ENCODE results near the gene UGT1A10. TPM values are rescaled to one million over a fixed set of nuclear protein-coding genes. Genes with fewer than 3 reads are reported as not detected.

Gene UGT1A10
- total and polyA plus RNA-seq, 10 of the 15 experiments (the other 5 are each of a cell fraction or from before 2014, with no cell fraction given), result not detected

DNA sequence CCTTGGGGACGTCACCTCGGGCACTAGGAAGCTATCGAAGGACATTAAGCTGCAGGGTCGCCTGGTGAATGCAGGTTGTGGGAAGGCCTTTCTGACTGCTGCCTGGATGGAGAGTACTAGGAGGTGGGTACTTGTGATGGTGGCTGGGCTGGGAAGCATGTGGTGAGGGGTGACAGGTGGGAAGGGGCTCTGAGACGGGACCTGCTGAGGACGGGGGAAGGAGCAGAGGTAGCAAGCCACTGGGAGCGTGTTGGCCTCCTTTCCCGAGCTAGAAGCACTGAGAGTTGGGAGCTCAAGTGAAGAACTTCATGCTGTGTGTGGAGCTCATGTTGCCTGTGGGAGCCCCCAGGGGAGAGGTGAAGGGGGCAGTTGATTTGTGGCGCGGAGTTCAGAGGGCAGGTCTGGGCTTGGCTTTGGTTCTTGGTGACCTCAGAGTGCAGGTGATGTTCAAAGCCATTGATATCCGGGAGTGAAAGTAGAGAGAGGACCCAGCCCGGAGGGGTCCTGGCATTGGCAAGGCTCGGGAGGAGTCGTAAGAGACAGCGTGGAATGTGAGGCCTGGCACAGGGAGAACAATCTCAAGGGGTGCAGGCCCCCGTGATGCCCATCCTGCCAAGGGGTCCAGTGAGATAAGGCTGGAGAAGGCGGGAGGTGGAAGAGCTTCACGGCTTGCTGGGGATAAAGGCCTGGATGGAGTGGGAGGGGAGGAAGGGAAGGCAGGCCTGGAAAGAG is 155.1 kb downstream of the UGT1A10 start:
- Histone ChIP-seq H3K4me3 (no peak overlapping the region), H2AFZ (ENCODE audit: control insufficient read depth, low read depth, low read length) (no peak overlapping the region), H3K9me3 (replicated peaks; ENCODE audit: control insufficient read depth, insufficient read depth, low read length) (no peaks in the 10 kb centered on the region; the same call in 2 of the 3 replicates), H4K20me1 (ENCODE audit: control insufficient read depth, insufficient read depth) (no peaks in the 10 kb centered on the region), H3K4me2 (ENCODE audit: control insufficient read depth, insufficient read depth) (no peak overlapping the region), H3K4me1 (ENCODE audit: control insufficient read depth, insufficient read depth, low read length) (no peaks in the 10 kb centered on the region), H3K36me3 (ENCODE audit: control insufficient read depth in 2 of 2, insufficient read depth in 2 of 2, low read length in 1 of 2) (no peaks in the 10 kb centered on the region), H3K27me3 (replicated peaks in 1 of 2; ENCODE audit: control insufficient read depth in 2 of 2, insufficient read depth in 2 of 2, low read length in 1 of 2) (no peaks in the 10 kb centered on the region; a peak in 1 of 4 replicates), H3K27ac (ENCODE audit: control insufficient read depth, insufficient read depth) (no peak overlapping the region), H3K9ac (ENCODE audit: control insufficient read depth, insufficient read depth, low read length) (no peak overlapping the region), H3K79me2 (ENCODE audit: control insufficient read depth, insufficient read depth, low read length) (no peaks in the 10 kb centered on the region)
- TF ChIP-seq RAD51 (IDR thresholded peaks at IDR 0.05) (no peak), STAT3 (IDR thresholded peaks at IDR 0.05; ENCODE audit: low read depth, low read length) (no peak)
- TF ChIP-seq, protein P1, sequence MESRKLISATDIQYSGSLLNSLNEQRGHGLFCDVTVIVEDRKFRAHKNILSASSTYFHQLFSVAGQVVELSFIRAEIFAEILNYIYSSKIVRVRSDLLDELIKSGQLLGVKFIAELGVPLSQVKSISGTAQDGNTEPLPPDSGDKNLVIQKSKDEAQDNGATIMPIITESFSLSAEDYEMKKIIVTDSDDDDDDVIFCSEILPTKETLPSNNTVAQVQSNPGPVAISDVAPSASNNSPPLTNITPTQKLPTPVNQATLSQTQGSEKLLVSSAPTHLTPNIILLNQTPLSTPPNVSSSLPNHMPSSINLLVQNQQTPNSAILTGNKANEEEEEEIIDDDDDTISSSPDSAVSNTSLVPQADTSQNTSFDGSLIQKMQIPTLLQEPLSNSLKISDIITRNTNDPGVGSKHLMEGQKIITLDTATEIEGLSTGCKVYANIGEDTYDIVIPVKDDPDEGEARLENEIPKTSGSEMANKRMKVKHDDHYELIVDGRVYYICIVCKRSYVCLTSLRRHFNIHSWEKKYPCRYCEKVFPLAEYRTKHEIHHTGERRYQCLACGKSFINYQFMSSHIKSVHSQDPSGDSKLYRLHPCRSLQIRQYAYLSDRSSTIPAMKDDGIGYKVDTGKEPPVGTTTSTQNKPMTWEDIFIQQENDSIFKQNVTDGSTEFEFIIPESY (IDR thresholded peaks at IDR 0.05), result no peak
- DNase-seq (ENCODE audit: low read depth, low spot score), result no peak
- ChIA-PET CTCF (no interaction called here), SMC1A (ENCODE audit: uncharacterized antibody, unreplicated experiment) (no interaction called here), POLR2A (no interaction called here), RAD21 (ENCODE audit: unreplicated experiment) (no interaction called here)
- no TSS peak for BruUV-seq (replicated peaks)
- FAIRE-seq, result no peak
- in situ Hi-C loops (cut with MboI), result no loop called here
- 38% methylated on average over 18 of the region's 18 CpGs for WGBS (ENCODE audit: insufficient coverage, insufficient replicate concordance, low lambda C conversion rate, missing lambda C conversion rate)
- intact Hi-C loops (cut with micrococcal nuclease; ENCODE audit: unreplicated experiment), result no loop called here
- no peak for ATAC-seq

DNA sequence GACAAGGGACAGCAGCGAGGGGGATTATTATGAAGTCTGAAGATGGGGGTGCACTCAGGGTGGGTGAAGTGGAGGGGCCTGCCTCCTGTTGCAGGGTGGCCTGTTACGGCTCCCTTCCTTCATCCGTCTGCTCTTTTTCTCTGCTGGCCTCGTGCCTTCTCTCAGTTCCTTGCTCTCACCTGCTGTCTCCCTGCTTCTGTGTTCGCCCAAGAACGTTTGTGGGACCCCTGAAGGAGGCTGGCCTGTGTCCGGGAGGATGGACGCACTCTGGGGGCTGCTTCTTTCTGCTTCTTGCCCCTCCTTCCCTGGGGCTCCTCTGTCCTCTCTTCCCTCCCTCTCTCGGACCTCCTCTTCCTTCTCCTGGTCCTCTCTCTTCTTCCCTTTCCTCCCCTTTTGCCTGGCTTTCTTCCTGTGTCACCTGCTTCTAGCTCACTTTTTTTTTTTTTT is 155.7 kb downstream of the UGT1A10 start:
- ChIA-PET RAD21 (ENCODE audit: unreplicated experiment) (no interaction called here), CTCF (no interaction called here), SMC1A (ENCODE audit: uncharacterized antibody, unreplicated experiment) (no interaction called here), POLR2A (no interaction called here)
- H3K79me2 ChIP-seq (ENCODE audit: control insufficient read depth, insufficient read depth, low read length), result no peaks in the 10 kb centered on the region
- FAIRE-seq (no peak), ATAC-seq (no peak), DNase-seq (ENCODE audit: low read depth, low spot score) (no peak)
- no peaks in the 10 kb centered on the region for H3K36me3 ChIP-seq (ENCODE audit: control insufficient read depth in 2 of 2, insufficient read depth in 2 of 2, low read length in 1 of 2)
- H3K27me3 ChIP-seq (replicated peaks in 1 of 2; ENCODE audit: control insufficient read depth in 2 of 2, insufficient read depth in 2 of 2, low read length in 1 of 2), result no peaks in the 10 kb centered on the region; a peak in 1 of 4 replicates
- no TSS peak for BruUV-seq (replicated peaks)
- TF ChIP-seq, protein P2, sequence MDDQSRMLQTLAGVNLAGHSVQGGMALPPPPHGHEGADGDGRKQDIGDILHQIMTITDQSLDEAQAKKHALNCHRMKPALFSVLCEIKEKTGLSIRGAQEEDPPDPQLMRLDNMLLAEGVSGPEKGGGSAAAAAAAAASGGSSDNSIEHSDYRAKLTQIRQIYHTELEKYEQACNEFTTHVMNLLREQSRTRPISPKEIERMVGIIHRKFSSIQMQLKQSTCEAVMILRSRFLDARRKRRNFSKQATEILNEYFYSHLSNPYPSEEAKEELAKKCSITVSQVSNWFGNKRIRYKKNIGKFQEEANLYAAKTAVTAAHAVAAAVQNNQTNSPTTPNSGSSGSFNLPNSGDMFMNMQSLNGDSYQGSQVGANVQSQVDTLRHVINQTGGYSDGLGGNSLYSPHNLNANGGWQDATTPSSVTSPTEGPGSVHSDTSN (IDR thresholded peaks at IDR 0.05; ENCODE audit: insufficient replicate concordance, low read depth, low read length), result no peak
- TF ChIP-seq, protein P3, sequence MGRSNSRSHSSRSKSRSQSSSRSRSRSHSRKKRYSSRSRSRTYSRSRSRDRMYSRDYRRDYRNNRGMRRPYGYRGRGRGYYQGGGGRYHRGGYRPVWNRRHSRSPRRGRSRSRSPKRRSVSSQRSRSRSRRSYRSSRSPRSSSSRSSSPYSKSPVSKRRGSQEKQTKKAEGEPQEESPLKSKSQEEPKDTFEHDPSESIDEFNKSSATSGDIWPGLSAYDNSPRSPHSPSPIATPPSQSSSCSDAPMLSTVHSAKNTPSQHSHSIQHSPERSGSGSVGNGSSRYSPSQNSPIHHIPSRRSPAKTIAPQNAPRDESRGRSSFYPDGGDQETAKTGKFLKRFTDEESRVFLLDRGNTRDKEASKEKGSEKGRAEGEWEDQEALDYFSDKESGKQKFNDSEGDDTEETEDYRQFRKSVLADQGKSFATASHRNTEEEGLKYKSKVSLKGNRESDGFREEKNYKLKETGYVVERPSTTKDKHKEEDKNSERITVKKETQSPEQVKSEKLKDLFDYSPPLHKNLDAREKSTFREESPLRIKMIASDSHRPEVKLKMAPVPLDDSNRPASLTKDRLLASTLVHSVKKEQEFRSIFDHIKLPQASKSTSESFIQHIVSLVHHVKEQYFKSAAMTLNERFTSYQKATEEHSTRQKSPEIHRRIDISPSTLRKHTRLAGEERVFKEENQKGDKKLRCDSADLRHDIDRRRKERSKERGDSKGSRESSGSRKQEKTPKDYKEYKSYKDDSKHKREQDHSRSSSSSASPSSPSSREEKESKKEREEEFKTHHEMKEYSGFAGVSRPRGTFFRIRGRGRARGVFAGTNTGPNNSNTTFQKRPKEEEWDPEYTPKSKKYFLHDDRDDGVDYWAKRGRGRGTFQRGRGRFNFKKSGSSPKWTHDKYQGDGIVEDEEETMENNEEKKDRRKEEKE (IDR thresholded peaks at IDR 0.05), result no peak
- TF ChIP-seq NFYA (IDR thresholded peaks at IDR 0.05; ENCODE audit: borderline replicate concordance, low read depth, low read length), result no peak
- no peak for TF ChIP-seq EGR1 (IDR thresholded peaks at IDR 0.05; ENCODE audit: borderline replicate concordance in 1 of 2, low read depth in 2 of 2, low read length in 2 of 2)
- TF ChIP-seq JUNB (IDR thresholded peaks at IDR 0.05), result no peak
- no peaks in the 10 kb centered on the region for H3K9me3 ChIP-seq (replicated peaks; ENCODE audit: control insufficient read depth, insufficient read depth, low read length)
- no peak overlapping the region for H3K9ac ChIP-seq (ENCODE audit: control insufficient read depth, insufficient read depth, low read length)
- no peak overlapping the region for H2AFZ ChIP-seq (ENCODE audit: control insufficient read depth, low read depth, low read length)
- 14% methylated on average over 7 of the region's 9 CpGs for WGBS (ENCODE audit: insufficient coverage, insufficient replicate concordance, low lambda C conversion rate, missing lambda C conversion rate)
- no peak overlapping the region for H3K4me3 ChIP-seq
- H3K4me2 ChIP-seq (ENCODE audit: control insufficient read depth, insufficient read depth), result no peak overlapping the region
- H4K20me1 ChIP-seq (ENCODE audit: control insufficient read depth, insufficient read depth), result no peaks in the 10 kb centered on the region
- no peaks in the 10 kb centered on the region for H3K4me1 ChIP-seq (ENCODE audit: control insufficient read depth, insufficient read depth, low read length)
- in situ Hi-C loops (cut with MboI) (no loop called here), intact Hi-C loops (cut with micrococcal nuclease; ENCODE audit: unreplicated experiment) (no loop called here)
- no peak overlapping the region for H3K27ac ChIP-seq (ENCODE audit: control insufficient read depth, insufficient read depth)

All from GM12878 (cell line).